Measurements from ENCODE around the gene ATP9B.

ATP9B gene, protein sequence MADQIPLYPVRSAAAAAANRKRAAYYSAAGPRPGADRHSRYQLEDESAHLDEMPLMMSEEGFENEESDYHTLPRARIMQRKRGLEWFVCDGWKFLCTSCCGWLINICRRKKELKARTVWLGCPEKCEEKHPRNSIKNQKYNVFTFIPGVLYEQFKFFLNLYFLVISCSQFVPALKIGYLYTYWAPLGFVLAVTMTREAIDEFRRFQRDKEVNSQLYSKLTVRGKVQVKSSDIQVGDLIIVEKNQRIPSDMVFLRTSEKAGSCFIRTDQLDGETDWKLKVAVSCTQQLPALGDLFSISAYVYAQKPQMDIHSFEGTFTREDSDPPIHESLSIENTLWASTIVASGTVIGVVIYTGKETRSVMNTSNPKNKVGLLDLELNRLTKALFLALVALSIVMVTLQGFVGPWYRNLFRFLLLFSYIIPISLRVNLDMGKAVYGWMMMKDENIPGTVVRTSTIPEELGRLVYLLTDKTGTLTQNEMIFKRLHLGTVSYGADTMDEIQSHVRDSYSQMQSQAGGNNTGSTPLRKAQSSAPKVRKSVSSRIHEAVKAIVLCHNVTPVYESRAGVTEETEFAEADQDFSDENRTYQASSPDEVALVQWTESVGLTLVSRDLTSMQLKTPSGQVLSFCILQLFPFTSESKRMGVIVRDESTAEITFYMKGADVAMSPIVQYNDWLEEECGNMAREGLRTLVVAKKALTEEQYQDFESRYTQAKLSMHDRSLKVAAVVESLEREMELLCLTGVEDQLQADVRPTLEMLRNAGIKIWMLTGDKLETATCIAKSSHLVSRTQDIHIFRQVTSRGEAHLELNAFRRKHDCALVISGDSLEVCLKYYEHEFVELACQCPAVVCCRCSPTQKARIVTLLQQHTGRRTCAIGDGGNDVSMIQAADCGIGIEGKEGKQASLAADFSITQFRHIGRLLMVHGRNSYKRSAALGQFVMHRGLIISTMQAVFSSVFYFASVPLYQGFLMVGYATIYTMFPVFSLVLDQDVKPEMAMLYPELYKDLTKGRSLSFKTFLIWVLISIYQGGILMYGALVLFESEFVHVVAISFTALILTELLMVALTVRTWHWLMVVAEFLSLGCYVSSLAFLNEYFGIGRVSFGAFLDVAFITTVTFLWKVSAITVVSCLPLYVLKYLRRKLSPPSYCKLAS

DNA sequence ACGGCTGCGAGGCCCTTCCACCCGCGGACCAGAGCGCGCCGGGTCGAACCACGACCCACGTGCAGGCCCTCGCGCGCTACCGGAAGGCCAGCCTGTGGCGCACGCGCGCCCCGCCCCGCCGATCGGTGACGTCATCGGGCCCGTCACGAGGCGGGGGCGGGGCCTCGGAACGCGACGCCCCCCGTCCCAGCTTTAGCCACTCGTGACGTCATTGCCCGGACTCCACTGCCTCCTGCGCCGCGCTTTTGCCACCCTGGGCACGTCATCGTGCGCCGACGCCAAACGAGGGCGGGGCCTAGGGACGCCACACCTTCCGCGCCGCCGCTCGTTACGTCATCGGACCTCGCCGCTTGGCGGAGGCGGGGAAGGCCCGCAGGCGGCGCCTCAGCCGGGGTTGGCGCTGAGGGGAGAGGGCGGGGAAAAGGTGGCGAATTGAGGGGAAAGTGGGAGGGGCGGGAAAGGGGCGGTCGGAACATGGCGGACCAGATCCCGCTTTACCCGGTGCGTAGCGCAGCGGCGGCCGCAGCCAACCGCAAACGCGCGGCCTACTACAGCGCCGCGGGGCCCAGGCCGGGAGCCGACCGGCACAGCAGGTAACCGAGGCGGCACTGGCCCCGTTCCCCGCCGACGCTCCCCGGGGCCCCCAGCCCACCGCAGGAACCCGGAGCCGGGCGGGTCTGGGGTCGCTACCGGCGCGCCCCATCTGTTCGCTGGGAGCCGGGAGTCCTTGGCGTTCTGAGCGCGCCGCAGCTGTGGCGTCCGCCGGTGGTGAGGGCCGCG lies at the start of gene ATP9B:
TSS of gene ATP9B (plus strand) at position 458 of the 780 bp plus-strand sequence. CDS start at position 475, 17 bp downstream.
- peak; percentile 68; the same call in 1 of the 2 replicates for TF ChIP-seq BACH2 (CRISPR knock-in tag; IDR thresholded peaks at IDR 0.05; ENCODE audit: borderline replicate concordance)
- peak; percentile 95 for TF ChIP-seq CSDC2 (CRISPR knock-in tag; IDR thresholded peaks at IDR 0.05)
- no peak for TF ChIP-seq ZNF8 (CRISPR knock-in tag; IDR thresholded peaks at IDR 0.05)
- TF ChIP-seq PPARA (CRISPR knock-in tag; IDR thresholded peaks at IDR 0.05; ENCODE audit: borderline replicate concordance): peak; percentile 83; the same call in 1 of the 2 replicates
- TF ChIP-seq ARNTL (CRISPR knock-in tag; IDR thresholded peaks at IDR 0.05; ENCODE audit: borderline replicate concordance, low read depth): peak; percentile 70; the same call in 1 of the 2 replicates
- TF ChIP-seq GLIS3 (CRISPR knock-in tag; IDR thresholded peaks at IDR 0.05): no peak
- peak; percentile 73; the same call in 1 of the 2 replicates for TF ChIP-seq ZFP30 (CRISPR knock-in tag; IDR thresholded peaks at IDR 0.05)
- TF ChIP-seq, protein P1, sequence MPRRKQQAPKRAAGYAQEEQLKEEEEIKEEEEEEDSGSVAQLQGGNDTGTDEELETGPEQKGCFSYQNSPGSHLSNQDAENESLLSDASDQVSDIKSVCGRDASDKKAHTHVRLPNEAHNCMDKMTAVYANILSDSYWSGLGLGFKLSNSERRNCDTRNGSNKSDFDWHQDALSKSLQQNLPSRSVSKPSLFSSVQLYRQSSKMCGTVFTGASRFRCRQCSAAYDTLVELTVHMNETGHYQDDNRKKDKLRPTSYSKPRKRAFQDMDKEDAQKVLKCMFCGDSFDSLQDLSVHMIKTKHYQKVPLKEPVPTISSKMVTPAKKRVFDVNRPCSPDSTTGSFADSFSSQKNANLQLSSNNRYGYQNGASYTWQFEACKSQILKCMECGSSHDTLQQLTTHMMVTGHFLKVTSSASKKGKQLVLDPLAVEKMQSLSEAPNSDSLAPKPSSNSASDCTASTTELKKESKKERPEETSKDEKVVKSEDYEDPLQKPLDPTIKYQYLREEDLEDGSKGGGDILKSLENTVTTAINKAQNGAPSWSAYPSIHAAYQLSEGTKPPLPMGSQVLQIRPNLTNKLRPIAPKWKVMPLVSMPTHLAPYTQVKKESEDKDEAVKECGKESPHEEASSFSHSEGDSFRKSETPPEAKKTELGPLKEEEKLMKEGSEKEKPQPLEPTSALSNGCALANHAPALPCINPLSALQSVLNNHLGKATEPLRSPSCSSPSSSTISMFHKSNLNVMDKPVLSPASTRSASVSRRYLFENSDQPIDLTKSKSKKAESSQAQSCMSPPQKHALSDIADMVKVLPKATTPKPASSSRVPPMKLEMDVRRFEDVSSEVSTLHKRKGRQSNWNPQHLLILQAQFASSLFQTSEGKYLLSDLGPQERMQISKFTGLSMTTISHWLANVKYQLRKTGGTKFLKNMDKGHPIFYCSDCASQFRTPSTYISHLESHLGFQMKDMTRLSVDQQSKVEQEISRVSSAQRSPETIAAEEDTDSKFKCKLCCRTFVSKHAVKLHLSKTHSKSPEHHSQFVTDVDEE (CRISPR knock-in tag; IDR thresholded peaks at IDR 0.05): peak; percentile 85
- peak; percentile 94 for TF ChIP-seq SNAI2 (CRISPR knock-in tag; IDR thresholded peaks at IDR 0.05)
- TF ChIP-seq ZNF70 (CRISPR knock-in tag; IDR thresholded peaks at IDR 0.05): peak; percentile 54
- TF ChIP-seq ESRRG (CRISPR knock-in tag; IDR thresholded peaks at IDR 0.05): no peak
- peak; percentile 78 for TF ChIP-seq ZFP3 (CRISPR knock-in tag; IDR thresholded peaks at IDR 0.05)
- TF ChIP-seq, protein P2, sequence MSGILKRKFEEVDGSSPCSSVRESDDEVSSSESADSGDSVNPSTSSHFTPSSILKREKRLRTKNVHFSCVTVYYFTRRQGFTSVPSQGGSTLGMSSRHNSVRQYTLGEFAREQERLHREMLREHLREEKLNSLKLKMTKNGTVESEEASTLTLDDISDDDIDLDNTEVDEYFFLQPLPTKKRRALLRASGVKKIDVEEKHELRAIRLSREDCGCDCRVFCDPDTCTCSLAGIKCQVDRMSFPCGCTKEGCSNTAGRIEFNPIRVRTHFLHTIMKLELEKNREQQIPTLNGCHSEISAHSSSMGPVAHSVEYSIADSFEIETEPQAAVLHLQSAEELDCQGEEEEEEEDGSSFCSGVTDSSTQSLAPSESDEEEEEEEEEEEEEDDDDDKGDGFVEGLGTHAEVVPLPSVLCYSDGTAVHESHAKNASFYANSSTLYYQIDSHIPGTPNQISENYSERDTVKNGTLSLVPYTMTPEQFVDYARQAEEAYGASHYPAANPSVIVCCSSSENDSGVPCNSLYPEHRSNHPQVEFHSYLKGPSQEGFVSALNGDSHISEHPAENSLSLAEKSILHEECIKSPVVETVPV (CRISPR knock-in tag; IDR thresholded peaks at IDR 0.05): no peak
- no peak for TF ChIP-seq ZC3H10 (CRISPR knock-in tag; IDR thresholded peaks at IDR 0.05)
- peak; percentile 87; the same call in 1 of the 2 replicates for TF ChIP-seq ZNF565 (CRISPR knock-in tag; conservative IDR thresholded peaks at IDR 0.05; ENCODE audit: low read depth)
- peak; percentile 99 for ATAC-seq

DNA sequence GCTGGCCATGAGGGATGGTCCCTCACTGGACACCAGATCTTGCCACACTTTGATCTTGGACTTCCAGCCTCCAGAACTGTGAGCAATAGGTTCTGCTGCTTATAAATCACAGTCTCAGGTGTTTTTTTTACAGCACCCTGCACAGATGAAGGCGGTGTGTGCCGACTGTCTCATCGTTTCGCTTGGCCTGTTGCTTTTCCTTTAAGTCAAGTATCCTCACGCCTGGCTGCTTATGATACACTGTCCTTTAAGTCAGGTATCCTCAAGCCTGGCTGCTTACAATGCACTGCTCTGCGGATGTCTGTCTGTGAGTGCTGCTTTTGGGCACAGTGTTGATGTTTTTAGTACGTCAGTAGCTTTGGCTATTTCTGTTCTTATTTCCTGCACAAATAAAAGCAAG lies 49.3 kb upstream of the ATP9B start:
- TF ChIP-seq ZFP3 (CRISPR knock-in tag; IDR thresholded peaks at IDR 0.05) (no peak), TCF4 (CRISPR knock-in tag; IDR thresholded peaks at IDR 0.05; ENCODE audit: borderline replicate concordance) (no peak), PPARA (CRISPR knock-in tag; IDR thresholded peaks at IDR 0.05; ENCODE audit: borderline replicate concordance) (no peak), TOX (CRISPR knock-in tag; IDR thresholded peaks at IDR 0.05; ENCODE audit: borderline replicate concordance) (no peak), ZC3H10 (CRISPR knock-in tag; IDR thresholded peaks at IDR 0.05) (no peak)
- TF ChIP-seq, protein P3, sequence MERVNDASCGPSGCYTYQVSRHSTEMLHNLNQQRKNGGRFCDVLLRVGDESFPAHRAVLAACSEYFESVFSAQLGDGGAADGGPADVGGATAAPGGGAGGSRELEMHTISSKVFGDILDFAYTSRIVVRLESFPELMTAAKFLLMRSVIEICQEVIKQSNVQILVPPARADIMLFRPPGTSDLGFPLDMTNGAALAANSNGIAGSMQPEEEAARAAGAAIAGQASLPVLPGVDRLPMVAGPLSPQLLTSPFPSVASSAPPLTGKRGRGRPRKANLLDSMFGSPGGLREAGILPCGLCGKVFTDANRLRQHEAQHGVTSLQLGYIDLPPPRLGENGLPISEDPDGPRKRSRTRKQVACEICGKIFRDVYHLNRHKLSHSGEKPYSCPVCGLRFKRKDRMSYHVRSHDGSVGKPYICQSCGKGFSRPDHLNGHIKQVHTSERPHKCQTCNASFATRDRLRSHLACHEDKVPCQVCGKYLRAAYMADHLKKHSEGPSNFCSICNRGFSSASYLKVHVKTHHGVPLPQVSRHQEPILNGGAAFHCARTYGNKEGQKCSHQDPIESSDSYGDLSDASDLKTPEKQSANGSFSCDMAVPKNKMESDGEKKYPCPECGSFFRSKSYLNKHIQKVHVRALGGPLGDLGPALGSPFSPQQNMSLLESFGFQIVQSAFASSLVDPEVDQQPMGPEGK (CRISPR knock-in tag; IDR thresholded peaks at IDR 0.05; ENCODE audit: borderline replicate concordance): no peak
- TF ChIP-seq, protein P4, sequence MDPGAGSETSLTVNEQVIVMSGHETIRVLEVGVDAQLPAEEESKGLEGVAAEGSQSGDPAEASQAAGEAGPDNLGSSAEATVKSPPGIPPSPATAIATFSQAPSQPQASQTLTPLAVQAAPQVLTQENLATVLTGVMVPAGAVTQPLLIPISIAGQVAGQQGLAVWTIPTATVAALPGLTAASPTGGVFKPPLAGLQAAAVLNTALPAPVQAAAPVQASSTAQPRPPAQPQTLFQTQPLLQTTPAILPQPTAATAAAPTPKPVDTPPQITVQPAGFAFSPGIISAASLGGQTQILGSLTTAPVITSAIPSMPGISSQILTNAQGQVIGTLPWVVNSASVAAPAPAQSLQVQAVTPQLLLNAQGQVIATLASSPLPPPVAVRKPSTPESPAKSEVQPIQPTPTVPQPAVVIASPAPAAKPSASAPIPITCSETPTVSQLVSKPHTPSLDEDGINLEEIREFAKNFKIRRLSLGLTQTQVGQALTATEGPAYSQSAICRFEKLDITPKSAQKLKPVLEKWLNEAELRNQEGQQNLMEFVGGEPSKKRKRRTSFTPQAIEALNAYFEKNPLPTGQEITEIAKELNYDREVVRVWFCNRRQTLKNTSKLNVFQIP (CRISPR knock-in tag; IDR thresholded peaks at IDR 0.05; ENCODE audit: borderline replicate concordance, low read depth): no peak
- no peak for ATAC-seq
